PC-3 (cell line): ENCODE measurements around the gene ZCCHC24. TPM values are rescaled to one million over a fixed set of nuclear protein-coding genes. Genes with fewer than 3 reads are reported as not detected.

ENCODE experiments used
- ATAC-seq: fragments of 200-7000 bp; cut with Tn5 transposase; 2 replicates; pipeline ENCODE4 v1.9.1; 2020; ENCODE audit warnings: mild to moderate bottlenecking, moderate library complexity
- BruUV-seq: library from RNA; stranded (reverse); fragments of 400-500 nt; replicated peaks from 2 replicates; lab custom pipeline; 2021; lab: Mats Ljungman, UMichigan
- CTCF ChIA-PET: fragments of 300-600 bp; sonication (Branson Sonifier 250); formaldehyde crosslinking; loops from one replicate; lab custom pipeline; 2022; ENCODE audit warnings: antibody characterized with exemption; lab: Charles Lee
- POLR2A ChIA-PET: fragments of 300-600 bp; sonication (Branson Sonifier 250); formaldehyde crosslinking; loops from one replicate; lab custom pipeline; 2022; ENCODE audit warnings: antibody characterized with exemption; ENCODE audit not compliant: unreplicated experiment; lab: Charles Lee
- DNase-seq: peaks from one replicate; pipeline ENCODE4 v3.0.0-alpha.2; 2015
- H2AFZ ChIP-seq: fragments of 300-600 bp; sonication (generic); 2 replicates; pipeline ENCODE4 v1.6.0; 2016; ENCODE audit warnings: antibody characterized with exemption, low read length
- H3F3A ChIP-seq: fragments of 300-600 bp; sonication (generic); one replicate; pipeline ENCODE4 v1.6.0; 2017; ENCODE audit warnings: antibody characterized with exemption, low read length, control low read depth, mild to moderate bottlenecking; ENCODE audit not compliant: unreplicated experiment
- H3K27ac ChIP-seq: fragments of 300-600 bp; sonication (generic); 2 replicates; pipeline ENCODE4 v1.5.1; 2016; ENCODE audit warnings: mild to moderate bottlenecking, low read length
- H3K27me3 ChIP-seq: fragments of 300-600 bp; sonication (generic); 2 replicates; pipeline ENCODE4 v1.6.1; 2016; ENCODE audit warnings: low read length, mixed read lengths
- H3K36me3 ChIP-seq: fragments of 300-600 bp; sonication (generic); 2 replicates; pipeline ENCODE4 v1.6.1; 2016; ENCODE audit warnings: low read depth, mixed run types, low read length, mixed read lengths
- H3K4me1 ChIP-seq: fragments of 300-600 bp; sonication (generic); 2 replicates; pipeline ENCODE4 v1.5.1; 2016; ENCODE audit warnings: low read length; ENCODE audit not compliant: insufficient read depth
- H3K4me2 ChIP-seq: fragments of 300-600 bp; sonication (generic); 2 replicates; pipeline ENCODE4 v1.6.0; 2016; ENCODE audit warnings: low read length
- H3K4me3 ChIP-seq: fragments of 300-600 bp; sonication (generic); 2 replicates; pipeline ENCODE4 v1.5.1; 2016; ENCODE audit warnings: mild to moderate bottlenecking, low read length, mixed read lengths
- H3K79me2 ChIP-seq: fragments of 300-600 bp; sonication (generic); 2 replicates; pipeline ENCODE4 v1.6.1; 2017; ENCODE audit warnings: low read length, mixed read lengths
- H3K9ac ChIP-seq: fragments of 300-600 bp; sonication (generic); 2 replicates; pipeline ENCODE4 v1.6.0; 2016; ENCODE audit warnings: mild to moderate bottlenecking, low read length
- H3K9me2 ChIP-seq: fragments of 300-600 bp; sonication (generic); replicated peaks from 2 replicates; pipeline ENCODE4 v1.6.1; 2016; ENCODE audit warnings: mixed run types, low read length, mixed read lengths
- H3K9me3 ChIP-seq: fragments of 300-600 bp; sonication (generic); 2 replicates; pipeline ENCODE4 v1.6.1; 2016; ENCODE audit warnings: low read length, mixed read lengths
- H4K20me1 ChIP-seq: fragments of 300-600 bp; sonication (generic); 2 replicates; pipeline ENCODE4 v1.6.1; 2016; ENCODE audit warnings: low read length, mixed read lengths
- CTCF ChIP-seq: fragments of 300-600 bp; sonication (generic); conservative IDR thresholded peaks from 2 replicates; pipeline ENCODE4 v1.5.1; 2017; ENCODE audit warnings: antibody characterized with exemption, low read depth, mild to moderate bottlenecking, low read length
- EZH2 ChIP-seq: fragments of 300-600 bp; sonication (generic); IDR thresholded peaks from one replicate; pipeline ENCODE4 v1.6.1; 2017; ENCODE audit warnings: antibody characterized with exemption, mild to moderate bottlenecking, low read length; ENCODE audit not compliant: unreplicated experiment
- EZH2phosphoT487 ChIP-seq: fragments of 300-600 bp; sonication (generic); IDR thresholded peaks from 2 replicates; pipeline ENCODE4 v1.6.1; 2018; ENCODE audit warnings: mild to moderate bottlenecking, antibody characterized with exemption, low read length, borderline replicate concordance
- intact Hi-C: fragments of 100-400 bp; cut with micrococcal nuclease; formaldehyde crosslinking; loops from 2 replicates; pipeline ENCODE4 v1.9.0; 2023
- total RNA-seq: library from RNA; depleted of rRNA; stranded (reverse); fragments of >200 nt; gene quantifications from 2 replicates; pipeline ENCODE4 v1.2.3, GENCODE V29; 2014

Gene ZCCHC24
- total RNA-seq, 1 experiment from 2014 or later: 32.9 TPM

- no peaks in the 10 kb centered on the region for H3K27me3 ChIP-seq
- TF ChIP-seq EZH2phosphoT487 (no peak), EZH2 (no peak), CTCF (no peak)
- 0 out of 2 replicates have a peak, but pooled peaks cover 8% of the 10 kb centered on the region for H4K20me1 ChIP-seq
- no peak overlapping the region for H3K4me2 ChIP-seq
- H3K79me2 ChIP-seq: no peaks in the 10 kb centered on the region
- no peaks in the 10 kb centered on the region for H3K9me2 ChIP-seq
- DNase-seq (no peak), ATAC-seq (no peak)
- no peak overlapping the region for H3K4me3 ChIP-seq
- H2AFZ ChIP-seq: no peak overlapping the region
- no TSS peak for BruUV-seq
- H3K4me1 ChIP-seq: peaks cover 21% of the 10 kb centered on the region
- no peak overlapping the region for H3K9ac ChIP-seq
- intact Hi-C loops: no loop called here
- ChIA-PET POLR2A (no interaction called here), CTCF (no interaction called here)
- H3K9me3 ChIP-seq: no peaks in the 10 kb centered on the region
- no peaks in the 10 kb centered on the region for H3F3A ChIP-seq
- H3K27ac ChIP-seq: no peak overlapping the region
- no peaks in the 10 kb centered on the region; the same call in 1 of the 2 replicates for H3K36me3 ChIP-seq
Measured at GRCh38 chr10:79415736-79416577, 29.5 kb downstream of the ZCCHC24 start.

- Histone ChIP-seq H3K4me2 (no peak overlapping the region), H3K9me2 (no peaks in the 10 kb centered on the region), H3K4me3 (no peak overlapping the region), H3K27ac (no peak overlapping the region), H3K9me3 (no peaks in the 10 kb centered on the region), H3K36me3 (no peaks in the 10 kb centered on the region; the same call in 1 of the 2 replicates), H3F3A (no peaks in the 10 kb centered on the region), H3K4me1 (peaks cover 21% of the 10 kb centered on the region), H3K79me2 (no peaks in the 10 kb centered on the region), H3K9ac (no peak overlapping the region), H4K20me1 (0 out of 2 replicates have a peak, but pooled peaks cover 8% of the 10 kb centered on the region), H3K27me3 (no peaks in the 10 kb centered on the region), H2AFZ (no peak overlapping the region)
- DNase-seq (no peak), ATAC-seq (no peak)
- ChIA-PET POLR2A (interaction anchor here (0.5 to 0.8 kb wide), 2 partner anchors 10 to 26 kb away, joined by 4 to 5 read pairs; no protein-coding TSS in a partner anchor), CTCF (interaction anchor here (0.5 kb wide), 1 partner anchor 40 kb away, joined by 4 read pairs; no protein-coding TSS in a partner anchor)
- intact Hi-C loops: no loop called here
- BruUV-seq: no TSS peak
- no peak for TF ChIP-seq EZH2
Measured at GRCh38 chr10:79414714-79415113, 30.7 kb downstream of the ZCCHC24 start.

GRCh38 chr10:79413196-79413595 lies 32.2 kb downstream of the ZCCHC24 start:
- intact Hi-C loops: loop anchor here (2.0 kb wide), 1 partner anchor 22 kb away; no protein-coding TSS in a partner anchor
- DNase-seq (peak; percentile 99), ATAC-seq (peak; percentile 93)
- Histone ChIP-seq H3K4me2 (peak overlapping the region; percentile 48), H3K27me3 (no peaks in the 10 kb centered on the region), H3K9me2 (no peaks in the 10 kb centered on the region), H3F3A (no peaks in the 10 kb centered on the region), H3K4me1 (peaks cover 21% of the 10 kb centered on the region), H3K9ac (no peak overlapping the region), H3K9me3 (no peaks in the 10 kb centered on the region), H2AFZ (no peak overlapping the region), H4K20me1 (0 out of 2 replicates have a peak, but pooled peaks cover 4% of the 10 kb centered on the region), H3K4me3 (no peak overlapping the region), H3K36me3 (no peaks in the 10 kb centered on the region; the same call in 1 of the 2 replicates), H3K27ac (peak overlapping the region; percentile 4), H3K79me2 (no peaks in the 10 kb centered on the region)
- ChIA-PET CTCF (interaction anchor here (1.2 to 1.4 kb wide), 2 partner anchors 39 to 75 kb away, joined by 4 to 10 read pairs; no protein-coding TSS in a partner anchor), POLR2A (interaction anchor here (0.6 kb wide), 1 partner anchor 44 kb away, joined by 4 read pairs; no protein-coding TSS in a partner anchor)
- TF ChIP-seq EZH2 (no peak), CTCF (no peak), EZH2phosphoT487 (no peak)
- no TSS peak for BruUV-seq
